Smooth muscle cell (in vitro differentiated cells): Measurements from ENCODE around the gene CRTC1. TPM values are rescaled to one million over a fixed set of nuclear protein-coding genes. Genes with fewer than 3 reads are reported as not detected.

ENCODE experiments used
- DNase-seq: peaks from one replicate; lab custom pipeline; 2025; ENCODE audit not compliant: unreplicated experiment; lab: John Stamatoyannopoulos, UW
- H2AFZ ChIP-seq: fragments of 200-600 bp; sonication (generic); 2 replicates; pipeline ENCODE4 v1.6.0; 2016; ENCODE audit warnings: antibody characterized with exemption, low read depth, mild to moderate bottlenecking
- H3F3A ChIP-seq: fragments of 200-600 bp; sonication (generic); 2 replicates; pipeline ENCODE4 v1.6.0; 2017; ENCODE audit warnings: antibody characterized with exemption, low read depth
- H3K27ac ChIP-seq: fragments of 200-600 bp; sonication (generic); 2 replicates; pipeline ENCODE4 v1.5.1; 2016; ENCODE audit warnings: low read depth, mild to moderate bottlenecking
- H3K27me3 ChIP-seq: fragments of 200-600 bp; sonication (generic); 2 replicates; pipeline ENCODE4 v1.6.1; 2016; ENCODE audit warnings: low read depth, mild to moderate bottlenecking
- H3K36me3 ChIP-seq: fragments of 200-600 bp; sonication (generic); 2 replicates; pipeline ENCODE4 v1.5.1; 2016; ENCODE audit warnings: low read depth
- H3K4me1 ChIP-seq: fragments of 200-600 bp; sonication (generic); 2 replicates; pipeline ENCODE4 v1.5.1; 2016; ENCODE audit warnings: low read depth
- H3K4me2 ChIP-seq: fragments of 200-600 bp; sonication (generic); 2 replicates; pipeline ENCODE4 v1.6.0; 2016; ENCODE audit warnings: mild to moderate bottlenecking
- H3K4me3 ChIP-seq: fragments of 200-600 bp; sonication (generic); 2 replicates; pipeline ENCODE4 v1.5.1; 2016; ENCODE audit warnings: mild to moderate bottlenecking
- H3K79me2 ChIP-seq: fragments of 200-600 bp; sonication (generic); 2 replicates; pipeline ENCODE4 v1.6.0; 2016; ENCODE audit warnings: low read depth, mild to moderate bottlenecking
- H3K9ac ChIP-seq: fragments of 200-600 bp; sonication (generic); 2 replicates; pipeline ENCODE4 v1.6.0; 2016; ENCODE audit warnings: low read depth
- H3K9me3 ChIP-seq: fragments of 200-600 bp; sonication (generic); replicated peaks from 2 replicates; pipeline ENCODE4 v1.5.1; 2016; ENCODE audit warnings: low read depth
- H4K20me1 ChIP-seq: fragments of 200-600 bp; sonication (generic); 2 replicates; pipeline ENCODE4 v1.6.0; 2016; ENCODE audit warnings: low read depth
- WGBS: methylation state at CpG from one replicate; pipeline ENCODE4 v1.1.7; 2016; ENCODE audit warnings: low lambda C conversion rate; 5-methylcytosine and 5-hydroxymethylcytosine counted together
- polyA plus RNA-seq: library from polyadenylated mRNA; unstranded; fragments of >200 nt; fragmentation: Nextera tagmentation; extraction: Ambion mirVana; gene quantifications from 2 replicates; pipeline ENCODE4 v1.2.1, GENCODE V29; 2016
- total RNA-seq: library from RNA; depleted of rRNA; stranded (reverse); fragments of >200 nt; gene quantifications from 2 replicates; pipeline ENCODE4 v1.2.3, GENCODE V29; 2014
- TF ChIP-seq, protein P1 (sequence below): fragments of 200-600 bp; sonication (generic); IDR thresholded peaks from 2 replicates; pipeline ENCODE4 v1.5.1; 2017; ENCODE audit warnings: borderline replicate concordance, mild to moderate bottlenecking, antibody characterized with exemption; ENCODE audit not compliant: insufficient read depth, poor library complexity, severe bottlenecking

CRTC1 gene
- total and polyA plus RNA-seq, 2 experiments from 2014 or later, result 1.6 to 3.1 TPM

DNA sequence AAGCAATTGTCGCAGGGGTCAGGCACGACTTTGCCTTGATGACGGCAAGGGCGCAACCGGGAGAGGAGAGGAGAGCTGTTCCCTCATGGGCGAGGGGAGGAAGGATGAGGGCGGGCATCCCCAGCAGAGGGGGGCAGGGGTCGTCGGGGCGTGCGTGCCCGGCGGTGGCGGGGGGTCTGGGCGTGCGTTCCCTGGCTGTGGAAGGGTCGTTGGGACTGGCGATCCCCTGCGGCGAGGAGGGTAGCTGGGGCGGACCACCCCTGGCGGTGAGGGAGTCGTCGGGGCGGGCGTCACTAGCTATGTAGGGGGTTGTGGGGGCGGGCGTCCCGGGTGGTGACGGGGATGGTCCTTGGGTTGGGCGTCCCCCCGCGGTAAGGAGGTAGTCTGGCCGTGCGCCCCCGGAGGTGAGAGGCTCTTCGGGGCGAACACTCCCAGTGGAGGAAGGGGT lies 106.0 kb downstream of the CRTC1 start:
- H4K20me1 ChIP-seq, result peaks cover 23% of the 10 kb centered on the region
- no peaks in the 10 kb centered on the region for H3K36me3 ChIP-seq
- H3K4me1 ChIP-seq, result no peaks in the 10 kb centered on the region
- H3K27ac ChIP-seq, result no peak overlapping the region
- H2AFZ ChIP-seq, result no peak overlapping the region
- H3K4me2 ChIP-seq, result peak overlapping the region; percentile 84
- H3K9ac ChIP-seq, result no peak overlapping the region
- peak overlapping the region; percentile 45 for H3K4me3 ChIP-seq
- no peaks in the 10 kb centered on the region for H3K9me3 ChIP-seq
- peaks cover 71% of the 10 kb centered on the region for H3K27me3 ChIP-seq
- 11% methylated on average over 16 of the region's 38 CpGs for WGBS
- TF ChIP-seq, protein P1, sequence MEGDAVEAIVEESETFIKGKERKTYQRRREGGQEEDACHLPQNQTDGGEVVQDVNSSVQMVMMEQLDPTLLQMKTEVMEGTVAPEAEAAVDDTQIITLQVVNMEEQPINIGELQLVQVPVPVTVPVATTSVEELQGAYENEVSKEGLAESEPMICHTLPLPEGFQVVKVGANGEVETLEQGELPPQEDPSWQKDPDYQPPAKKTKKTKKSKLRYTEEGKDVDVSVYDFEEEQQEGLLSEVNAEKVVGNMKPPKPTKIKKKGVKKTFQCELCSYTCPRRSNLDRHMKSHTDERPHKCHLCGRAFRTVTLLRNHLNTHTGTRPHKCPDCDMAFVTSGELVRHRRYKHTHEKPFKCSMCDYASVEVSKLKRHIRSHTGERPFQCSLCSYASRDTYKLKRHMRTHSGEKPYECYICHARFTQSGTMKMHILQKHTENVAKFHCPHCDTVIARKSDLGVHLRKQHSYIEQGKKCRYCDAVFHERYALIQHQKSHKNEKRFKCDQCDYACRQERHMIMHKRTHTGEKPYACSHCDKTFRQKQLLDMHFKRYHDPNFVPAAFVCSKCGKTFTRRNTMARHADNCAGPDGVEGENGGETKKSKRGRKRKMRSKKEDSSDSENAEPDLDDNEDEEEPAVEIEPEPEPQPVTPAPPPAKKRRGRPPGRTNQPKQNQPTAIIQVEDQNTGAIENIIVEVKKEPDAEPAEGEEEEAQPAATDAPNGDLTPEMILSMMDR, result no peak
- DNase-seq, result no peak
- H3K79me2 ChIP-seq, result no peaks in the 10 kb centered on the region
- no peaks in the 10 kb centered on the region for H3F3A ChIP-seq

GRCh38 chr19:18789883-18790565 lies 106.5 kb downstream of the CRTC1 start:
- H4K20me1 ChIP-seq, result peaks cover 17% of the 10 kb centered on the region
- no peaks in the 10 kb centered on the region for H3K4me1 ChIP-seq
- H3K79me2 ChIP-seq, result no peaks in the 10 kb centered on the region
- H3K4me2 ChIP-seq, result peak overlapping the region; percentile 84
- peaks cover 71% of the 10 kb centered on the region for H3K27me3 ChIP-seq
- 1% methylated on average over 41 of the region's 65 CpGs for WGBS
- TF ChIP-seq, protein P1, result no peak
- peak overlapping the region; percentile 45 for H3K4me3 ChIP-seq
- no peaks in the 10 kb centered on the region for H3F3A ChIP-seq
- H3K9me3 ChIP-seq, result no peaks in the 10 kb centered on the region
- DNase-seq, result no peak
- no peaks in the 10 kb centered on the region for H3K36me3 ChIP-seq
- H2AFZ ChIP-seq, result no peak overlapping the region
- no peak overlapping the region for H3K9ac ChIP-seq
- H3K27ac ChIP-seq, result no peak overlapping the region

DNA sequence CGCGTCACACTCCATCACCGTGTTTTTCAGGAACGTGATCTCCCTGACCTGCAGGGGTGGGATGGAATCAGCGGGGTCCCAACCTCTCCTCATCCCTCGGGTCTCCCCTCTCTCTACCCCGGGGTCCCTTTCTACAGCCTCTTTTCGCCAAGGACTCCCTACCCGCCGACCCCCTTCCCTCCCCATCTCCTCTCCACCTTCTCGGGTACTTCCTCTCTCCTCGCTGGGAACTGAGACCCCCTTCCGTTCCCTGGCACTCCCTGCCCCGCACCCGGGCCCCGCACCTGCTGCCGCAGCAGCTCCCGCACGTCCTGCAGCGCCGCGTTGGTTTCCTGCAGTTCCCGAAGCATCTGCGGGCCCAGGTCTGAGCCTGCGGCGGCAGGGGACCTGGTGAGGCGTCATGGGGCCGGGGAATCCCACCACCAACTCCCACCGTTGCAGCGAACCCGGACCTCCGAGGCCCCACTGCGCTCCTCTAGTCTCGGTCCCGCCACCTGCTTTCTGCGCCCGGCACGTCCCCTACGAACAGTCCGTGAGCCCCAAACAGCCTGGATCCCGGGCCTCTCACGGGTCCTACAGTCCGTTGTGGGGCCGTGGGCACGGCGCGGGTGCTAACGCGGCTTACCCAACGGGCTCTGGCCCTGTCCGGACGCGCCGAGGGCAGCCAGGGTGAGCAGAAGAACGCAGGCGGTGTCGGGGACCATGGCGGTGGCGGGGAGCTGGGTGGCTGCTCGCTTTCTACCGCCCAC lies 107.3 kb downstream of the CRTC1 start, which contains the start of gene COMP:
Gene COMP, minus strand, starts transcription at position 740 of the 749 bp plus-strand sequence. Its CDS starts 36 bp downstream, at position 704.
- no peaks in the 10 kb centered on the region for H3K79me2 ChIP-seq
- H3K9ac ChIP-seq, result no peak within 1 kb of the TSS
- H2AFZ ChIP-seq, result peak within 1 kb of the TSS; percentile 11
- peaks cover 17% of the 10 kb centered on the region for H4K20me1 ChIP-seq
- no peak for DNase-seq
- WGBS, result 15% methylated on average over 47 of the region's 61 CpGs
- TF ChIP-seq, protein P1, result no peak
- H3K4me3 ChIP-seq, result peak within 1 kb of the TSS; percentile 45
- H3K9me3 ChIP-seq, result no peaks in the 10 kb centered on the region
- H3K27ac ChIP-seq, result no peak within 1 kb of the TSS
- H3K4me1 ChIP-seq, result peaks cover 5% of the 10 kb centered on the region
- H3K27me3 ChIP-seq, result peaks cover 66% of the 10 kb centered on the region
- H3K4me2 ChIP-seq, result peak within 1 kb of the TSS; percentile 84
- H3K36me3 ChIP-seq, result no peaks in the 10 kb centered on the region
- H3F3A ChIP-seq, result no peaks in the 10 kb centered on the region
